Amygdala (tissue), 56 donors: ENCODE data around the gene MYO1D.
"Not testable (repeated sequence)": the region's sequence is repeated elsewhere in the genome, so short reads cannot be mapped to it uniquely, and the experiment has no call there.

Source experiments
- DNase-seq, 56 donors: peaks; one replicate each; lab custom pipeline; 2025; lab: John Stamatoyannopoulos, UW

MYO1D gene

DNA sequence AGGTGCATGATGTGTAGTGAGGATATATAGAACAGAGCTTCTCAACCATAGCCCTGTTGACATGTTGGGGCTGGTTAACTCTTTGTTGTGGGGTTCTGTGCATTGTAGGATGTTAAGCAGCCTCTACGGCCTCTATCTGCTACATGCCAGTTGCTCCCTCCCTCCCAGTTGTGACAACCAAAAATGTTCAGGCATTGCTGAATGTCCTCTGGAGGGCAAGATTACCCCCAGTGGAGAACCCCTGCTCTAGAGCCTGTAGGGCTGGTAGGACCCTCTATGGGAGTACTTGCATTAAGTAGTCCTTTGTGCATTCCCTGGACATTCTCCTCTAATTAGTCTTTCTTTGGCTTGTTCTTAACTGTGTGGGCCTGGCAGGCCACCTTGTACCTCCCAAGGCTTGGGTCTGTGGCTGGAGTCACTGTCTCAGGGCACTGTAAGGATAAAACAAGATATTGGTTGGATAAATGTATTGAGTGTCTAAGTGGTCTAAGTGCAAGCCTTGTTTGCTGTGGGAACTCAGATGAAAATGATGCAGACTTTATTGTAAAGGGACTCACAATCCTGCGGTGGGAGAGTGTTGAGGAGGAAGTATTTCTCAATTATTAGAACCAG, 19.8 kb upstream of the MYO1D start:
- DNase-seq, result no peak

DNA sequence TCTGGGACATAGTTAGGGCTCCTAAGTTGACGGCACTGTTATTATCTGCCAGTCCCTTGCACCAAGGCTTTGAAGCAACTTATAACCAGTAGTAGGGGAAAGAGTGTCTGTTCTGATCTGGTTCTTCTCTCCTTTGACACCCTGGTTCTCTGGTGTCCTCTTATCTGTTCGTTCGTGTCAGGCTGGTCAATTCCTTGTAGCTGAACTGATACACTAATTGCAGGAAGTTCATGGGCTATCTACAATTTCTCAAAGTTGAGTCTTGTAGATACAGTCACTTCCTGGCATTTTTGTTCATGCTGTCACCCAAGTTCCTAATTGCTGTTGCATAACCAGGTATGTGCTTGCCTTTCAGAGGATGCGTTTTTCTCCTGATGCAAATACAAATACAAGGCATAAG, 17.3 kb upstream of the MYO1D start:
- no peak for DNase-seq

DNA sequence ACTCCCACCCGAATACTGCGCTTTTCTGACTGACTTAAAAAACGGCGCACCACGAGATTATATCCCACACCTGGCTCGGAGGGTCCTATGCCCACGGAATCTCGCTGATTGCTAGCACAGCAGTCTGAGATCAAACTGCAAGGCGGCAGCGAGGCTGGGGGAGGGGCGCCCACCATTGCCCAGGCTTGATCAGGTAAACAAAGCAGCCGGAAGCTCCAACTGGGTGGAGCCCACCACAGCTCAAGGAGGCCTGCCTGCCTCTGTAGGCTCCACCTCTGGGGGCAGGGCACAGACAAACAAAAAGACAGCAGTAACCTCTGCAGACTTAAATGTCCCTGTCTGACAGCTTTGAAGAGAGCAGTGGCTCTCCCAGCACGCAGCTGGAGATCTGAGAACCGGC, 10.5 kb upstream of the MYO1D start:
- DNase-seq, result not testable (repeated sequence)

GRCh38 chr17:32886951-32887350, 10.0 kb upstream of the MYO1D start:
- not testable (repeated sequence) for DNase-seq

DNA sequence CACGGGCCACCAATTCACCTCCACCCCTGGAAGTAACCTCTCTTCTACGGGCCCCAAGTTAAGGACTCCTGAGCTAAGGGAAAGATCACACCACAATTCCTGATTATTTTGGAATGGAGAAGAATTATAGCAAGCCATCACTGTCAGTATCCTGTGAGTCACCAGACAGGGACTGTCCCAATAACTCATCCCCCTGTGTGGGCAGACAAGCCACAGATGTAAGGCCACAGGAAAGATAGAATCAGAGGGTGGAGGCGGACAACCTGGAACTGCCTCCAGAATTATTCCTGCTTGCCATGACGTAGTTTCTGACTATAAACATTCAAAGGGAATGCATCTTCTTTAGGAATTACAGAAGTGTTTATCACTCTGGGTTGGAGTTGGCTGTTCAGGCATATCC, 5.8 kb upstream of the MYO1D start:
- no peak for DNase-seq

- no peak for DNase-seq
These were observed 5.1 kb upstream of the MYO1D start for GRCh38 chr17:32882029-32882428.

DNA sequence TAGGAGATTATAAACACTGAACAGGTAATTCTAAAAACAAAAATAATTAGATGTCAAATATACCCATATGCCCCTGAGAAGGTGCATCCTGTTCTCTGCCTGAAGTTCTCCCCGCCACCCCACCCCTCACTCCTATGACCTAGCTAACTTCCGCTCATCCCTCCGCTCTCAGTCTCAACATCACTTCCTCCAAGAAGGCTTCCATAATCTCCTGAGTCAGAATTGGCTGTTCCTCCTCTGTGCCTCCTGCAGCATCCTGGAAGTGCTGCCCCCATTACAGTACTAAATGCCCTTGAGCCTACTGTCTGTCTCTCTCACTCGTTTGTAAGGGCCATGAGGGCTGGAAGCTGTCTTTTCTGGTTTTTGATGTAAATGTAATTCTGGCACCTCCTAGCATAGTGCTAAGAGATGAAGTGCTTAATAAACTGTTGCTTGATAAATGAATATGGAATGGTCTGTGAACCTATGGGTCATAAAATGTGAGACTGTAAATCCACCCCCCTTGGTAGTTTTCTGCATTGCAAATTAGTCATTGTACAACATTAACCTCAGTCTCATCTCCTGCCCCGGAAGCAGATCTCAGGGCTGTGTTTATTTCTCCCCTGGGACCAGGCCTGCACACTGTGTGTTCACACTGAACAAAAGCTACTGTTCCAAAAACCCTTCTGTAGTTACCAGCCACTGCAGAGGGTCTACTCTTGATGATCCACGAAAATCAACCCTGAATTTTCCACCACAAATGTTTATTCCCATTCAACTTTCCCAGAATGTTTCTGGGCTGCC, 3.9 kb upstream of the MYO1D start:
- no peak for DNase-seq

- DNase-seq, result no peak
These were observed 2.2 kb upstream of the MYO1D start for GRCh38 chr17:32879134-32879533.

- DNase-seq, result no peak
These were observed 1.3 kb upstream of the MYO1D start for GRCh38 chr17:32878211-32878610.

DNA sequence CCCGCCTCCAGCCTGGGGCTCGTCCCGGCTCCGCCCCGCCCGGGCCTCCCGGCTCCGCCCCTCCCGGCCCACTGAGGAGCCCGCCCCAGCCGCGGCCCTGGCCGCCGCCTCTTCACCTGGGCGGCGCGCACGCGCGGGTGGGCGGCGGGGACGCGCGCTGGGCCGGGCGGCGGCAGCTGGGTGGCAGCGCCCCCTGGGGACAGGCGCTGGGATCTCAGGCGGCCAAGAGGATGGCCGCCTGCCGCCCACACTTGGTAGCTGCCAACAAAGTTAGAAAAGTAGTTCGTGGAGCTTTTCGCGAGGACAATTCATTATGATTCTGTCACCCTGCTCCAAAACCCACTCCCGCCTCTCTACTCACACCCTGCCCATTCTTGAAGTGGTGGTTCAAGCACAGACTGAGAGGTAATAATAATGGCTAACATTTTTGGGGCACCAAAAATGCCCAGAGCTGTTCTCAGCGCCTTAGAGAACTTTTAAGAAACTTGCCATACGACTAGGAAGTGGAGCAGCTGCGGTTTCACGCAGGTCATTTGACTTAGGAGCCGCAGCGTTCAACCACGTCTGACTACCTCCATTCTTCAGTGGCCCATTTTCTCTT, 340 bp upstream of the MYO1D start:
- peak in 53 of 56 donors; percentile 20 to 89 (median 70) for DNase-seq

GRCh38 chr17:32875923-32876416, 954 bp downstream of the MYO1D start:
- no peak for DNase-seq

GRCh38 chr17:32875230-32875917, 1.6 kb downstream of the MYO1D start:
- no peak for DNase-seq

DNA sequence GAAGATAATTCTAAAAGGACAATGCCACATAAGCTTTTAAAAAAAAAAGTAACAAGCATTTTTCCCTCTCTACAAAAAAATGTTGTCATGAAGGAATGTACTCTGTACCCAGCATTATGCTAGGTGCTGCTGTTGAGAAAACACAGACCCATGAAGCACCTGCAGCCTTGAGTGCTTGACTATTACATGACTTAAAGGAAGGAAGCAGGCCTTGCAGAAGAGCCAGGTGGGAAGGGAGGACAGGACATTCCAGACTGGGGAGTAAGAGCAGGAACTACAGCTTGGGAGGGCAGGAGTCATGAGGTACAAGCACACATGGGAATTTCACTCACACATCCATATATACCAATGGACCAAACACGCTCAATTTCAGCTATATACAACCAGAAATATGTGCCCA, 3.8 kb downstream of the MYO1D start:
- DNase-seq, result no peak

DNA sequence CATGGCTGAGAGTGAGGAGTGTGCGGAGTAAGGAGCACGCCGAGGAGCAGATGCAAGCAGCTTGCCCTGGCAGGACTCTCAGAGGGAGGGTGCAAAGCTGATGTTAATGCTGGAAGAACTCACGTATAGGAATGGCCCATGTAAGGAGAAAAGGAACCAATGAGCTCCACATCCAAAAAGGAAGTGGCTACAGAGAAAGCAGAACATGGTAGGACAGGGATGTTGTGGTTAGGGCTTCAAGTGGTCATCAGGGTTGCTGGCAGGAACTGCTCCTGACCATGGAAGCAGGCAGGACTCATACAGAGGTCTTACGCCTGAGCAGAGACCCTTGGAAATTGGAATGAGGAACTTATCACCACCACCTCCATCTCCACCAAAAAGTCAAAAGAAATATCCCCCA, 5.2 kb downstream of the MYO1D start:
- peak in 7 of 56 donors; percentile 3 to 41 (median 10) for DNase-seq

GRCh38 chr17:32870969-32871368, 6.0 kb downstream of the MYO1D start:
- DNase-seq, result no peak

DNA sequence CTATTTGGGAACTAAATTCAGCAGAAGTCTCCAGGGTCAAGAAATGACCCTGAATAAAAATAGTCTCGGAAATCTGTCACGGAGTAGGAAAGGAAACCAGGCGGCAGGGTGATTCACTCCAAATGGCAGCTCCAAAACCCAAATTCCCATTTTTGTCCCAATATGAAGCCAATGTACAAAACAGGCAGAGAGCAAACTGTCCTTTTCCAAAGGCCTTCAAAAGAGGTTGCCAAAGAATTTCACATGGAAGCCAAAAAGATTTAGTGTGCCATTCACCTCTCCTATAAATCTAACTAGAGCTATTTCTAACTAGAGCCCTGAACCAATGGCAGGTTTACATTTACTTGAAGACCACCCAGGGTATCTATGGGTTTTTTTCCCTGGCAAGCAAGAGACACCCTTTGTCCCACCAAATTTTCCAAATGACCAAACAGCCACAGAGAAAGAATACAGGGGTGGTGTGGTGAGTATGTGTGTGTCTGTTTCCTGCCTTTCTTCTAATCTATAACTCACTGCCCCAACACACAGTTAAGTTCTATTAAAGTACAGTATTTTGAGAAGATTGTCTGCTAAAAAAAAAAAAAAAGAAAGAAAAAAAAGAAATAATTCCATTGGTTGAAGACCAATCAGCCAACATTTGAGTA, 6.8 kb downstream of the MYO1D start:
- DNase-seq, result no peak

DNA sequence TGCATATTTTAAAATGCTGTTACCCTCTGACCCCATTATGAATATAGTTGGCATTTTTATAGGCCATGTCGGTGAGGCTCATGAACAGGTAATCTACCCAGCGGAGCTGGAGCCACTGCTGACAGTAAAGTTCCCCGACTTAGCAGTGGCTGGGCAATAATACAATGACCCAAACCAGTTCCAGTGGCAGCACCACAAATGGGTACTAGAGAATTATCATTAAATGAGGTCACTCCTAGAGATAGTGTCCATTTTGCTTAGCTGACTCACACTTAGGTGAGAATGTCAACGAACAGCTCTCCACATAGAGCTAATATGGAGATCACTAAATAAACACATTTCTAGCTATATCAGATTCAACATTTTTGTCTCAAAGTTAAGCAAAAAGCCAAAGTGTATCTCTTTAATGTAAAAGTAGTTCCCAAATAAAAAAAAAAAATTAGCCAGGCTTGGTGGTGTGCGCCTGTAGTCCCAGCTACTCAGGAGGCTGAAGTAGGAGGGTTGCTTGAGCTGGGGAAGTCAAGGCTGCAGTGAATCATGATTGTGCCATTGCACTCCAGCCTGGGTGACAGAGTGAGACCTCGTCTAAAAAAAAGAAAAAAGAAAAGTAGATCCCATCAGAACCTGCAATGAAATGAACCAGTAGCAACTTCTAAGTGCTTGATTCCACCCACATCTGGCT, 7.4 kb downstream of the MYO1D start:
- DNase-seq, result no peak

DNA sequence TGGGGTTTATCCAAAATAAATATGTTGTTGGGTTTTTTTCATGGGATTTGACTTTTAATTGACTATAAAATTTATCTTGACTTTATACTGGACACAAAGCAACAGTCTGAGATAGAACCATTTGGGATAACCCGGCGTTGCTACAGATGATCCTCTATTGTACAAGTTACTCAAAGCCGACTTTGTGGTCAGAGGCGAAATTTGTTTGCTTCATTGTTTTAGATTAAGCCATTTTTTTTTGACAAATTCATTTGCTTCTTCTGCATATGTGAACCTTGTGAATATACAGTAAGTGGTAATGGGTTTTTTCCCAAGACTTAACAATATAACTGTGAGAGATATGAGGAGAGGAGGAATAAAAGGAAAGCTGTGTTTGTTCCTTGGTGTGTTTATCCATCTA, 11.8 kb downstream of the MYO1D start:
- DNase-seq, result peak in 6 of 56 donors; percentile 2 to 39 (median 13)

DNA sequence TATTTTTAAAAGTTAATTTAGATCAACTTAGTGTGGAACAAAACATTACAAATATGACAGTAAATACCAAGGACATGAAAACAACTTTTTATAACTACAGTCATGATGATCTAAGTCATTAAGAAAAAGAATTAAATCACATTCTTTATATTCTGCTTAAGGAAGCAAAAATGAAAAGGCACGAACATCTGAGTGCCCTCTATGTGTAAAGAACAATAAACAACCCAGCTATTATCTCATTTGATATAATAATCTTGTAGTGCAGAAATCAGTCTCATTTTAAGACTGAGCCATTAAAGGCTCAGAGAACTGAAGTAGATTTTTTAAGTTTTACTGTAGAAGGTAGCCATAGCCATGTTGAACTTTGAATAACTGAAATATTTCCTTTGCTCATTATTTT, 13.4 kb downstream of the MYO1D start:
- no peak for DNase-seq

DNA sequence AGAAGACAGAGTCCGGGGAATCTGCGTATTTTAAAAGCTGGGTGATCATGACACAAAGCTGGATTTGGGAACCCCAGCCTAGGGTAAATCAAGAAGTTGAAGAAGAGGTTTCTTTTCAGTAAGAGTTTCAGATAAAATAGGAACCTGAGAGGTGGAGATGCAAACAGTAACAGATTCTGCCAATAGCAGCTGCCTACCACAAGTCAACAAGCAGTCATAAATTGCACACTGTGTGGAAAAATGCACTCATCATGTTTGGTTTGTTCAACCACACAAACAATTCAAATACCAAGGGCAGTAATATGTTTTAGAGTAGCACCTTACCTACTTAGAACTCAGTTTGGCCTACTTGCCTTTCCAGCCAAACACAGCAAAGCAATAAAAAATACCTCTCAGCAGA, 14.0 kb downstream of the MYO1D start:
- no peak for DNase-seq
